Stomach (tissue), 9 donors: ENCODE data around the gene SEPTIN12. TPM values are rescaled to one million over a fixed set of nuclear protein-coding genes. Genes with fewer than 3 reads are reported as not detected.
A peak's percentile ranks its signal among the peaks of the same experiment; 100 is the strongest.
"Not testable (repeated sequence)": the region's sequence is repeated elsewhere in the genome, so short reads cannot be mapped to it uniquely, and the experiment has no call there.

Experiments used
- DNase-seq, 2 donors: peaks; one replicate each; pipeline versions ENCODE4 v3.0.0 to v3.0.0-alpha.2; 2013 to 2019
- H3K27ac ChIP-seq, 5 donors: fragments of 200-600 bp in 4 of 5; sonication (generic) in 4 of 5; one replicate each; pipeline ENCODE4 v1.5.1; 2013 to 2019; ENCODE audit warnings: mild to moderate bottlenecking in 1 of 5, moderate library complexity in 1 of 5
- H3K27me3 ChIP-seq, 3 donors: fragments of 200-600 bp; sonication (generic); one replicate each; pipeline ENCODE4 v1.5.1; 2017 to 2019; ENCODE audit warnings: mixed run types in 1 of 3
- H3K36me3 ChIP-seq, 4 donors: fragments of 200-600 bp; sonication (generic); 1 replicate in 3 of 4; 2 replicates in 1 of 4; pipeline ENCODE4 v1.5.1; 2016 to 2019
- H3K4me1 ChIP-seq, 4 donors: fragments of 200-600 bp; sonication (generic); one replicate each; pipeline ENCODE4 v1.5.1; 2016 to 2019
- H3K4me3 ChIP-seq, 4 donors: fragments of 200-600 bp; sonication (generic) in 3 of 4; one replicate each; pipeline ENCODE4 v1.5.1; 2016 to 2019; ENCODE audit warnings: mild to moderate bottlenecking in 1 of 4
- H3K9me3 ChIP-seq, 4 donors: fragments of 200-600 bp; sonication (generic); one replicate each; pipeline ENCODE4 v1.5.1; 2016 to 2019
- CTCF ChIP-seq, 7 experiments: fragments of 450-650 bp in 4 of 7; fragments of 200-600 bp in 3 of 7; sonication (generic) in 3 of 7; IDR thresholded peaks; one replicate each; pipeline ENCODE4 v1.5.1; 2016 to 2019; ENCODE audit warnings: antibody characterized with exemption in 7 of 7, control low read depth in 2 of 7, mild to moderate bottlenecking in 1 of 7
- EP300 ChIP-seq: sonication (generic); formaldehyde crosslinking; IDR thresholded peaks from one replicate; pipeline ENCODE4 v1.6.1; 2017; ENCODE audit warnings: antibody characterized with exemption
- POLR2A ChIP-seq, 4 donors: fragments of 450-650 bp; IDR thresholded peaks; one replicate each; pipeline ENCODE4 v1.6.1; 2016; ENCODE audit warnings: antibody characterized with exemption in 4 of 4, control low read depth in 2 of 4, mild to moderate bottlenecking in 1 of 4, moderate library complexity in 1 of 4
- POLR2AphosphoS5 ChIP-seq, 3 donors: sonication (generic); formaldehyde crosslinking; IDR thresholded peaks; one replicate each; pipeline ENCODE4 v1.6.1; 2016; ENCODE audit warnings: antibody characterized with exemption in 3 of 3
- WGBS, 5 donors: extraction: QIAGEN DNeasy Blood & Tissue Kit in 3 of 5; methylation state at CpG; one replicate each; pipeline versions ENCODE4 v1.1.5 to v1.1.7; 2013 to 2018; 5-methylcytosine and 5-hydroxymethylcytosine counted together
- intact Hi-C: fragments of 100-400 bp; cut with DNase I; formaldehyde crosslinking; loops from one replicate; pipeline ENCODE4 v1.15.1; 2023; ENCODE audit warnings: low total_unique reads
- polyA plus RNA-seq, 3 donors: library from polyadenylated mRNA; stranded (reverse); fragments of 200-250 nt; gene quantifications; one replicate each; pipeline ENCODE4 v1.2.3, GENCODE V29; 2013
- total RNA-seq, 5 donors: library from RNA; depleted of rRNA; stranded (reverse); fragments of >200 nt; gene quantifications; one replicate each; pipeline versions ENCODE4 v1.1.0 to v1.2.3, GENCODE V29; 2014 to 2016
- donor health status: healthy with polysubstance abuse.
- donor health status: Bipolar disorder and iron deficiency.
- donor health status: healthy.

Gene SEPTIN12
- total and polyA plus RNA-seq, 8 donors, result not detected

- H3K36me3 ChIP-seq, result no peaks in the 10 kb centered on the region
- H3K4me1 ChIP-seq, result peaks cover 0 to 21% (median 12%) of the 10 kb centered on the region in 4 donors
- WGBS, 5 donors, result 22 to 38% (median 32%) methylated on average over 6 to 9 of the region's 9 CpGs
- intact Hi-C loops, result no loop called here
- no peak for TF ChIP-seq POLR2AphosphoS5 (IDR thresholded peaks at IDR 0.05)
- TF ChIP-seq EP300, result no peak
- TF ChIP-seq POLR2A (IDR thresholded peaks at IDR 0.05), result no peak
- no peak for TF ChIP-seq CTCF (IDR thresholded peaks at IDR 0.05)
- DNase-seq, result peak in 1 of 2 donors; percentile 56
- no peaks in the 10 kb centered on the region for H3K9me3 ChIP-seq
- no peaks in the 10 kb centered on the region for H3K27me3 ChIP-seq
- H3K4me3 ChIP-seq, result no peak overlapping the region
- no peak overlapping the region for H3K27ac ChIP-seq
Observed at GRCh38 chr16:4788489-4788889, 344 bp upstream of the SEPTIN12 start.

GRCh38 chr16:4787068-4787467 lies 1.1 kb downstream of the SEPTIN12 start:
- H3K4me3 ChIP-seq, result no peak overlapping the region
- 93 to 97% (median 96%) methylated on average over 8 of the region's 8 CpGs for WGBS, 5 donors
- TF ChIP-seq POLR2AphosphoS5 (IDR thresholded peaks at IDR 0.05) (no peak), EP300 (no peak)
- DNase-seq, result no peak
- H3K36me3 ChIP-seq, result no peaks in the 10 kb centered on the region
- no peaks in the 10 kb centered on the region for H3K27me3 ChIP-seq
- H3K9me3 ChIP-seq, result no peaks in the 10 kb centered on the region
- no peak overlapping the region for H3K27ac ChIP-seq
- peaks cover 0 to 21% (median 12%) of the 10 kb centered on the region in 4 donors for H3K4me1 ChIP-seq
- intact Hi-C loops, result no loop called here

GRCh38 chr16:4785758-4786433 lies 2.2 kb downstream of the SEPTIN12 start:
- peaks cover 0 to 21% (median 12%) of the 10 kb centered on the region in 4 donors for H3K4me1 ChIP-seq
- WGBS, 5 donors, result 81 to 90% (median 88%) methylated on average over 23 of the region's 23 CpGs
- intact Hi-C loops, result no loop called here

GRCh38 chr16:4784444-4784987 lies 3.6 kb downstream of the SEPTIN12 start:
- H3K36me3 ChIP-seq, H3K27ac ChIP-seq, DNase-seq, H3K27me3 ChIP-seq, intact Hi-C loops, H3K9me3 ChIP-seq, H3K4me3 ChIP-seq: not testable (repeated sequence)
- H3K4me1 ChIP-seq, result peaks cover 0 to 15% (median 8%) of the 10 kb centered on the region in 4 donors
- 86 to 95% (median 91%) methylated on average over 14 of the region's 14 CpGs for WGBS, 5 donors

More at GRCh38 chr16:4785758-4786433, 2.2 kb downstream of the SEPTIN12 start:
- no peak overlapping the region for H3K27ac ChIP-seq
- no peak for TF ChIP-seq EP300
- TF ChIP-seq POLR2A (IDR thresholded peaks at IDR 0.05), result no peak
- no peak for TF ChIP-seq CTCF (IDR thresholded peaks at IDR 0.05)
- TF ChIP-seq POLR2AphosphoS5 (IDR thresholded peaks at IDR 0.05), result no peak
- no peak for DNase-seq
- H3K4me3 ChIP-seq, result no peak overlapping the region
- H3K36me3 ChIP-seq, result no peaks in the 10 kb centered on the region
- no peaks in the 10 kb centered on the region for H3K27me3 ChIP-seq
- no peaks in the 10 kb centered on the region for H3K9me3 ChIP-seq

GRCh38 chr16:4783951-4784336 lies 4.2 kb downstream of the SEPTIN12 start:
- H3K4me1 ChIP-seq, result peaks cover 0 to 13% (median 8%) of the 10 kb centered on the region in 4 donors
- WGBS, 5 donors, result 67 to 81% (median 77%) methylated on average over 15 to 16 of the region's 16 CpGs
- DNase-seq, result no peak
- H3K9me3 ChIP-seq, result no peaks in the 10 kb centered on the region
- H3K27ac ChIP-seq, result no peak overlapping the region
- intact Hi-C loops, result no loop called here
- no peaks in the 10 kb centered on the region for H3K27me3 ChIP-seq
- no peaks in the 10 kb centered on the region for H3K36me3 ChIP-seq
- no peak overlapping the region for H3K4me3 ChIP-seq
- no peak for TF ChIP-seq POLR2A (IDR thresholded peaks at IDR 0.05)
- TF ChIP-seq POLR2AphosphoS5 (IDR thresholded peaks at IDR 0.05), result no peak
- TF ChIP-seq EP300, result no peak
- TF ChIP-seq CTCF (IDR thresholded peaks at IDR 0.05), result no peak
